GM12875 (cell line): ENCODE data around the gene ANO5.
"Not testable (repeated sequence)": the region's sequence is repeated elsewhere in the genome, so short reads cannot be mapped to it uniquely, and the experiment has no call there.

Experiments
- H3K4me3 ChIP-seq: one replicate; pipeline ENCODE4 v1.5.1; 2011; ENCODE audit warnings: low read depth, low read length, control low read depth
- TF ChIP-seq, protein P1 (sequence below): IDR thresholded peaks from 2 replicates; pipeline ENCODE4 v1.5.1; 2011; ENCODE audit warnings: low read depth, mild to moderate bottlenecking, control low read depth, inconsistent platforms, low read length, moderate library complexity, borderline replicate concordance; ENCODE audit not compliant: insufficient read depth

Gene ANO5

GRCh38 chr11:22273781-22274180, 80.9 kb downstream of the ANO5 start:
- H3K4me3 ChIP-seq = no peak overlapping the region
- TF ChIP-seq, protein P1, sequence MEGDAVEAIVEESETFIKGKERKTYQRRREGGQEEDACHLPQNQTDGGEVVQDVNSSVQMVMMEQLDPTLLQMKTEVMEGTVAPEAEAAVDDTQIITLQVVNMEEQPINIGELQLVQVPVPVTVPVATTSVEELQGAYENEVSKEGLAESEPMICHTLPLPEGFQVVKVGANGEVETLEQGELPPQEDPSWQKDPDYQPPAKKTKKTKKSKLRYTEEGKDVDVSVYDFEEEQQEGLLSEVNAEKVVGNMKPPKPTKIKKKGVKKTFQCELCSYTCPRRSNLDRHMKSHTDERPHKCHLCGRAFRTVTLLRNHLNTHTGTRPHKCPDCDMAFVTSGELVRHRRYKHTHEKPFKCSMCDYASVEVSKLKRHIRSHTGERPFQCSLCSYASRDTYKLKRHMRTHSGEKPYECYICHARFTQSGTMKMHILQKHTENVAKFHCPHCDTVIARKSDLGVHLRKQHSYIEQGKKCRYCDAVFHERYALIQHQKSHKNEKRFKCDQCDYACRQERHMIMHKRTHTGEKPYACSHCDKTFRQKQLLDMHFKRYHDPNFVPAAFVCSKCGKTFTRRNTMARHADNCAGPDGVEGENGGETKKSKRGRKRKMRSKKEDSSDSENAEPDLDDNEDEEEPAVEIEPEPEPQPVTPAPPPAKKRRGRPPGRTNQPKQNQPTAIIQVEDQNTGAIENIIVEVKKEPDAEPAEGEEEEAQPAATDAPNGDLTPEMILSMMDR = no peak

GRCh38 chr11:22275600-22275999, 82.7 kb downstream of the ANO5 start:
- TF ChIP-seq, protein P1 = no peak
- no peak overlapping the region for H3K4me3 ChIP-seq

DNA sequence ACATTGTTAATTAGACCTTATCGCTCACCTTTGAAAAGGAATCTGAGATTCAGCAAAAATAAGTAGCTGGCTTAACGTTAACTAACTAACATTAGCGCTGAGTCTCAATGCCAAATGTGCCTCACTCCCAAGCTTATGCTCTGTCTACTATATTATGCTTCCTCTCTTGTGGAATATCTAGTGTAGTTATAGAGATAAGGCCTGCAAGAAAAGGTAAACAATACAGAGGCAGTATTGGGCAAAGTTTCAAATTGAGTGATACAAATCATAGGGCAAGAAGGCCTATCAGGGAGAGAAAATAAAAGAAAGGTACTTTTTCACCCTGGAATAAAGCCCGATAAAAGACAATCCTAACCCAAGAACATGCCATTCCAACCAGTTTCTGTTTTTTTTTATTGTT, 83.7 kb downstream of the ANO5 start:
- no peak overlapping the region for H3K4me3 ChIP-seq
- TF ChIP-seq, protein P1 = no peak

DNA sequence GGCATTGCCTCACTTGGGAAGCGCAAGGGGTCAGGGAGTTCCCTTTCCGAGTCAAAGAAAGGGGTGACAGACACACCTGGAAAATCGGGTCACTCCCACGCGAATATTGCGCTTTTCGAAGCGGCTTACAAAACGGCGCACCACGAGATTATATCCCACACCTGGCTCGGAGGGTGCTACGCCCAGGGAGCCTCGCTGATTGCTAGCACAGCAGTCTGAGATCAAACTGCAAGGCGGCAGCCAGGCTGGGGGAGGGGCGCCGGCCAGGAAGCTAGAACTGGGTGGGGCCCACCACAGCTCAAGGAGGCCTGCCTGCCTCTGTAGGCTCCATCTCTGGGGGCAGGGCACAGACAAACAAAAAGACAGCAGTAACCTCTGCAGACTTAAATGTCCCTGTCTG, 92.1 kb downstream of the ANO5 start:
- not testable (repeated sequence) for H3K4me3 ChIP-seq

DNA sequence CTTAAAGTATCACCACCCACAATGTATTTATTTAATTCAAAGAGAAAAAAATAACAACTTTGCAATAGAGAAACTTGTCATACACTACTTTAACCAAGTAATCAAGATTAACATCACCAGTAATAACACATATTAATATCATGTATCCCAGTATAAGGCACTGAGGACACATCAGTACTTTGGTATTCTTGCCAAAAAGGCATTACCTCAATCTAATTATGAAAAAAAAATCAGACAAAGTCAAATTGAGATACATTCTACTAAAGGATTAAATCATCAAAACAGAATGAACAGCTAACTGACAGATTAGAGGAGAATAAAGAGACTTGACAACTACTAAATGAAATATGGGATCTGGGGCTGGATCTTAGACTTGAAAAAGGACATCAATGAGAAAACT, 109.5 kb downstream of the ANO5 start:
- TF ChIP-seq, protein P1 = no peak

DNA sequence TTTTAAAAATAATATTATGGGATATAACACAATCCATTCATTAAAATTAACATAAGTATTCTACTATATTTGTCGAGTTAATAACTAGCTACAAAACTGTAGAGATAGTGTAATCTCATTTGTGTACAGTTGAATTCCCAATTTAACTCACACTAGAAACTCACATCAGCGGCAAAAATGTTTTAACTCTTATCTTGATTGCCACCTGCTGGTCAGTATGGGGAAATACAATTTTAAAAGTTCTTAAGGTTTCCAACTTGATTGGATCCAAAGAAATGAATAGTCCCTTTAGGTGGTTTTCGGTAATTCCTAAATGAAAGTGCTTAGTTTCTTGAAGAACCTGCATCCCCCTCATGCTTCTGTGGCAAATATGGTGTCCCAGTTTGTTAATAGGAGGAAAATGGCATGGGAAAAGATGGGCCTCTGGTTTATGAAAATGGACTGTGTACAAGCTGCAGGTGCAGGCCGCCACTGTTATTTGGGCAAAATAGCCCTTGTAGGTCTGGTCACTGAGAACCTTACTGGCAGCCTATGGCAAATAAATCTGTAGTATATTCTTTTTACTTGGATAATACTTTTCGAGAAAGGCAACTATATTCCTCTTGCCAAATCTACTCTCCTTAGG, 111.6 kb downstream of the ANO5 start:
- TF ChIP-seq, protein P1 = no peak
- no peak overlapping the region for H3K4me3 ChIP-seq

More for the DNA sequence above, 109.5 kb downstream of the ANO5 start:
- H3K4me3 ChIP-seq = no peak overlapping the region

DNA sequence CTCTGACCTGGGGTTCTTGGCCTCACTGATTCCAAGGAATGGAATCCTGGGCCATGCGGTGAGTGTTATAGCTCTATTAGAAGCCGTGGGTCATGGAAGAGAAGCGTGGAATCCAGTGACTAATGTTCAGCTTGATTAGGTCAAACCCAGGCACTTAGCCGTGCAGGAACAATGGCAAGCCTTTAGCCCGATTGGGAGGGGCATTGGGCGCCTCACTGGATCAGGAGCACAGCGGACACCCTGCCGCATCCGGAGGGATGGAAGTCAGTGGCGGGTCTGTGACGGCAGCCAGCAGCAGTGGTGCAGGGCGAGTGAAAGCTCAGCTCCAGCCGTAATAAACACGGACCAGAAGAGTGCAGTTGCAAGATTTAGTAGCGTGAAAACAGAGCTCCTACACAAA, 124.8 kb downstream of the ANO5 start:
- H3K4me3 ChIP-seq = no peak overlapping the region
- TF ChIP-seq, protein P1 = no peak
